ENCODE data around the gene SLBP.

DNA sequence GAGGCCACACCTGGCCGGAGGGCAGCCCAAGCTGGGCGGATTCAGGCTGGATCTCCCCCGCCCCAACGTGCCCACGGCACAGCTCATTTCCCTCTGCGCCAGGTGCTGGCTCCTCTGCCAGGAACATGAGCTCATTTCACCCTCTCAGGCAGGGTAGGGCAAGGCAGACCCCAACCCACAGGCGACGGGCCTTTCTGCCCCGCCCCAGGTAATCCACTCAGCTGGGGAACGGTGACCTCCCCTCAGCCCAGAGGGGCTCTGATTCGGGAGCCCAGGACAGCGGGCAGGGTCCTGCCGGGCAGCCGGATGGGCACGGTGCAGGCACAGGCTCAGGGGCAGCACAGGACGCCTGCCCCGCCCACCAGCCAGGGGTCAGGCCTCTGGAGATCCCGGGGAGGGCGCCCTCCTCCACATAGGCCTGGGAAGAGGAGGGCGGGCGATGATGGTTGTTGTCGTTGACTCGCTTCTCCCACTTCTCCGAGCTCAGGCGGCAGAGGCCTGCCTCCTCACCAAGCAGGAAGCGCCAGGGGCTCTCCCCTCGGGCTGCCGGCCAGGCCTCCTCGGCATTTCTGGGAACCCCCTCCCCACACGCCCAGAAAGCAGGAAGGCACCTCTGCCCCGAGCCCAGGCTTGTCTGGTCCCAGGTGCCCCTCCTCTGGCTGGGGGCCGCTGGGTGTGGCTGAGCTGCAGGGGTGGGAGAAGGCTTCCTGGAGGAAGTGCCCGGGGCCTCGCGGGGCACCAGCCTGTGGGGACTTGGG, 40.3 kb upstream of the SLBP start:
- TF ChIP-seq CTCF (IDR thresholded peaks at IDR 0.05): peak in 1 of 4 experiments; percentile 47
- no peak for TF ChIP-seq POLR2A (IDR thresholded peaks at IDR 0.05)
